SK-N-SH (cell line): Measurements from ENCODE around the gene DENND2D. TPM values are rescaled to one million over a fixed set of nuclear protein-coding genes. Genes with fewer than 3 reads are reported as not detected.

Source experiments
- CTCF ChIA-PET: fragments of 300-600, 350-600 bp; formaldehyde crosslinking; extraction: SDS; loops from one replicate; lab custom pipeline; 2021; lab: Yijun Ruan, JAX
- POLR2A ChIA-PET: fragments of 350-600 bp; sonication (Branson Sonifier 250); formaldehyde crosslinking; extraction: SDS; loops from one replicate; lab custom pipeline; 2020; ENCODE audit warnings: antibody characterized with exemption, inconsistent platforms; lab: Yijun Ruan, JAX
- DNase-seq: peaks from one replicate; pipeline ENCODE4 v3.0.0; 2012
- H2AFZ ChIP-seq: fragments of 200-600 bp; sonication (generic); 2 replicates; pipeline ENCODE4 v1.8.1; 2016; ENCODE audit warnings: antibody characterized with exemption, mild to moderate bottlenecking, low read depth
- H3F3A ChIP-seq: fragments of 200-600 bp; sonication (generic); replicated peaks from 2 replicates; pipeline ENCODE3; 2016; ENCODE audit warnings: antibody characterized with exemption, mild to moderate bottlenecking; ENCODE audit not compliant: insufficient read depth
- H3K27ac ChIP-seq, 2 experiments: fragments of 200-500 bp in 1 of 2; fragments of 200-600 bp in 1 of 2; sonication (Bioruptor generic) in 1 of 2; sonication (generic), shearing (Covaris generic) in 1 of 2; 2 replicates each; pipeline versions ENCODE4 v1.5.1 to v1.6.1; 2014 to 2016; ENCODE audit warnings: low read depth in 2 of 2, inconsistent platforms in 1 of 2, low read length in 1 of 2, mild to moderate bottlenecking in 1 of 2, mixed read lengths in 1 of 2
- H3K27me3 ChIP-seq: fragments of 200-600 bp; sonication (generic), shearing (Covaris generic); 2 replicates; pipeline ENCODE4 v1.6.1; 2016; ENCODE audit warnings: mixed run types; ENCODE audit not compliant: insufficient read depth
- H3K36me3 ChIP-seq, 2 experiments: fragments of 200-500 bp in 1 of 2; fragments of 200-600 bp in 1 of 2; sonication (Bioruptor generic) in 1 of 2; sonication (generic) in 1 of 2; replicated peaks in 1 of 2; 2 replicates each; pipeline versions ENCODE3 to v1.5.1; 2014 to 2016; ENCODE audit warnings: low read length in 1 of 2, mild to moderate bottlenecking in 1 of 2; ENCODE audit not compliant: insufficient read depth in 2 of 2, control insufficient read depth in 1 of 2
- H3K4me1 ChIP-seq, 2 experiments: fragments of 200-500 bp in 1 of 2; fragments of 200-600 bp in 1 of 2; sonication (Bioruptor generic) in 1 of 2; sonication (generic), shearing (Covaris generic) in 1 of 2; 2 replicates each; pipeline versions ENCODE4 v1.5.1 to v1.6.1; 2014 to 2016; ENCODE audit warnings: low read depth in 1 of 2, low read length in 1 of 2, mixed run types in 1 of 2; ENCODE audit not compliant: insufficient read depth in 2 of 2, control insufficient read depth in 1 of 2
- H3K4me2 ChIP-seq: fragments of 200-600 bp; sonication (generic), shearing (Covaris generic); 2 replicates; pipeline ENCODE4 v1.6.1; 2017; ENCODE audit warnings: mixed run types
- H3K4me3 ChIP-seq, 2 experiments: fragments of 200-500 bp in 1 of 2; fragments of 200-600 bp in 1 of 2; sonication (Bioruptor generic) in 1 of 2; sonication (generic), shearing (Covaris generic) in 1 of 2; 2 replicates each; pipeline versions ENCODE4 v1.5.1 to v1.8.1; 2014 to 2016; ENCODE audit warnings: low read depth in 2 of 2, inconsistent platforms in 1 of 2, low read length in 1 of 2, mild to moderate bottlenecking in 1 of 2, mixed read lengths in 1 of 2, moderate library complexity in 1 of 2
- H3K79me2 ChIP-seq: fragments of 200-600 bp; sonication (generic); 2 replicates; pipeline ENCODE4 v1.8.1; 2017; ENCODE audit warnings: mild to moderate bottlenecking; ENCODE audit not compliant: insufficient read depth
- H3K9ac ChIP-seq: fragments of 200-600 bp; sonication (generic); 2 replicates; pipeline ENCODE4 v1.6.1; 2017; ENCODE audit warnings: mixed run types
- H3K9me2 ChIP-seq: fragments of 200-600 bp; sonication (generic); 2 replicates; pipeline ENCODE4 v1.6.1; 2017; ENCODE audit warnings: mixed run types
- H3K9me3 ChIP-seq: fragments of 200-600 bp; sonication (generic); 2 replicates; pipeline ENCODE4 v1.6.1; 2017; ENCODE audit warnings: mixed run types, mild to moderate bottlenecking, moderate library complexity
- H4K20me1 ChIP-seq: fragments of 200-600 bp; sonication (generic); 2 replicates; pipeline ENCODE4 v1.6.1; 2017; ENCODE audit warnings: mild to moderate bottlenecking, mixed run types; ENCODE audit not compliant: insufficient read depth
- CHD2 ChIP-seq: fragments of 150-350 bp; IDR thresholded peaks from 2 replicates; pipeline ENCODE4 v1.6.1; 2018; ENCODE audit warnings: low read length; ENCODE audit not compliant: partially characterized antibody
- EP300 ChIP-seq, 2 experiments: IDR thresholded peaks; 2 replicates each; pipeline versions ENCODE4 v1.4.0 to v1.6.1; 2012; ENCODE audit warnings: borderline replicate concordance in 1 of 2, low read depth in 1 of 2, low read length in 1 of 2
- FOXJ3 ChIP-seq: sonication (generic); formaldehyde crosslinking; IDR thresholded peaks from 2 replicates; pipeline ENCODE4 v1.5.1; 2020; ENCODE audit warnings: mild to moderate bottlenecking, missing genetic modification reagents
- GABPA ChIP-seq: IDR thresholded peaks from 2 replicates; pipeline ENCODE4 v1.4.0; 2012; ENCODE audit warnings: low read depth, mild to moderate bottlenecking
- MAX ChIP-seq: IDR thresholded peaks from 2 replicates; pipeline ENCODE4 v1.4.0; 2012; ENCODE audit warnings: low read depth
- MEF2A ChIP-seq: IDR thresholded peaks from 2 replicates; pipeline ENCODE4 v1.4.0; 2012; ENCODE audit warnings: low read depth, borderline replicate concordance
- MXI1 ChIP-seq: IDR thresholded peaks from 2 replicates; pipeline ENCODE4 v1.6.1; 2012; ENCODE audit warnings: mild to moderate bottlenecking, low read depth, low read length, improper control_type of control experiment
- NFIC ChIP-seq: IDR thresholded peaks from 2 replicates; pipeline ENCODE4 v1.4.0; 2012; ENCODE audit warnings: borderline replicate concordance
- NRF1 ChIP-seq: IDR thresholded peaks from 2 replicates; pipeline ENCODE4 v1.6.1; 2012; ENCODE audit warnings: low read depth, mild to moderate bottlenecking, low read length
- POLR2AphosphoS5 ChIP-seq: IDR thresholded peaks from 2 replicates; pipeline ENCODE4 v1.6.1; 2012; ENCODE audit warnings: low read depth, low read length
- RXRA ChIP-seq: IDR thresholded peaks from 2 replicates; pipeline ENCODE4 v1.4.0; 2012; ENCODE audit warnings: low read depth, mild to moderate bottlenecking, borderline replicate concordance
- SIN3A ChIP-seq: IDR thresholded peaks from 2 replicates; pipeline ENCODE4 v1.6.1; 2012; ENCODE audit warnings: low read depth, mild to moderate bottlenecking, low read length, moderate library complexity, borderline replicate concordance
- TAF1 ChIP-seq: IDR thresholded peaks from 2 replicates; pipeline ENCODE4 v1.6.1; 2012; ENCODE audit warnings: low read depth, mild to moderate bottlenecking, low read length, moderate library complexity, borderline replicate concordance
- ZBTB33 ChIP-seq: IDR thresholded peaks from 2 replicates; pipeline ENCODE4 v1.4.0; 2012; ENCODE audit warnings: low read depth, borderline replicate concordance
- WGBS: methylation state at CpG from one replicate; pipeline ENCODE4 v1.1.6; 2017; ENCODE audit warnings: low lambda C conversion rate; 5-methylcytosine and 5-hydroxymethylcytosine counted together
- polyA plus RNA-seq, 3 experiments: library from polyadenylated mRNA; depleted of rRNA; stranded (reverse); fragments of >200 nt; gene quantifications; 2 replicates each; pipeline ENCODE4 v1.2.3, GENCODE V29; 2012

Gene DENND2D
- polyA plus RNA-seq, 1 of the 3 experiments (the other 2 are of a cell fraction) = 1.3 TPM

GRCh38 chr1:111139956-111140679 lies 60.3 kb downstream of the DENND2D start, which contains the start of the genes CEPT1 and DRAM2:
CEPT1 (plus strand) TSS chr1:111140223; CDS start chr1:111147715, 7,492 bp downstream.
DRAM2 (minus strand) TSS chr1:111140093; CDS start chr1:111131554, 8,539 bp downstream.
- 0% methylated on average over 10 of the region's 68 CpGs for WGBS
- H3K9me3 ChIP-seq = no peaks in the 10 kb centered on the region
- peak within 1 kb of the TSS; percentile 82 to 98 for H3K27ac ChIP-seq
- TF ChIP-seq GABPA = peak; percentile 4; the same call in 1 of the 2 replicates
- TF ChIP-seq SIN3A = peak; percentile 16; the same call in 1 of the 2 replicates
- peak; percentile 33 for TF ChIP-seq CHD2
- no peak for TF ChIP-seq FOXJ3 (CRISPR knock-in tag)
- peak; percentile 65; the same call in 1 of the 2 replicates for TF ChIP-seq ZBTB33
- peak; percentile 33 for TF ChIP-seq MAX
- peak; percentile 12; the same call in 1 of the 2 replicates for TF ChIP-seq NFIC
- no peak for TF ChIP-seq MEF2A
- no peak for TF ChIP-seq EP300 (IDR thresholded peaks at IDR 0.05; ENCODE audit: borderline replicate concordance in 1 of 2, low read depth in 1 of 2, low read length in 1 of 2)
- TF ChIP-seq MXI1 = peak; percentile 38
- peak; percentile 77 for TF ChIP-seq TAF1
- peak; percentile 33 for TF ChIP-seq NRF1
- peak; percentile 70 for TF ChIP-seq POLR2AphosphoS5
- TF ChIP-seq RXRA = no peak
- H3K9me2 ChIP-seq = no peaks in the 10 kb centered on the region
- ChIA-PET CTCF (no interaction called here), POLR2A (interaction anchor here (1.3 to 1.5 kb wide), 2 partner anchors 16 to 176 kb away, joined by 4 to 5 read pairs; partner anchors contain the start of gene LRIF1)
- H3K36me3 ChIP-seq = peaks cover 6 to 23% of the 10 kb centered on the region in 2 experiments
- peaks cover 5% of the 10 kb centered on the region; the same call in 1 of the 2 replicates for H4K20me1 ChIP-seq
- H3K4me1 ChIP-seq = peaks cover 7 to 15% of the 10 kb centered on the region in 2 experiments; a peak in 3 of 4 replicates
- peaks cover 2% of the 10 kb centered on the region for H3F3A ChIP-seq
- peak; percentile 94 for DNase-seq
- H3K27me3 ChIP-seq = no peaks in the 10 kb centered on the region
- peak within 1 kb of the TSS; percentile 89 to 94 for H3K4me3 ChIP-seq
- H3K9ac ChIP-seq = peak within 1 kb of the TSS; percentile 86
- peak within 1 kb of the TSS; percentile 92 for H3K4me2 ChIP-seq
- peaks cover 78% of the 10 kb centered on the region for H3K79me2 ChIP-seq
- peak within 1 kb of the TSS; percentile 85 for H2AFZ ChIP-seq
